Mesangial cell (primary cell): ENCODE data around the gene MAGEC2. TPM values are rescaled to one million over a fixed set of nuclear protein-coding genes. Genes with fewer than 3 reads are reported as not detected.

Source experiments
- total RNA-seq: library from RNA; depleted of rRNA; stranded (reverse); fragments of >200 nt; gene quantifications from 2 replicates; pipeline ENCODE4 v1.2.3, GENCODE V29; 2015

The MAGEC2 gene
- not detected in 2 replicates for total RNA-seq

GRCh38 chrX:142204522-142205433 is at the start of gene MAGEC2:
Gene MAGEC2 (minus strand): TSS chrX:142205290. CDS start chrX:142203987, 1,303 bp downstream.

